HUES48 (cell line): ENCODE results near the gene DIO3.
"Not testable (repeated sequence)": the region's sequence is repeated elsewhere in the genome, so short reads cannot be mapped to it uniquely, and the experiment has no call there.

Experiments
- H3K27ac ChIP-seq: one replicate; pipeline ENCODE4 v1.7.0; 2013; ENCODE audit warnings: low read depth, low read length, inconsistent platforms
- H3K27me3 ChIP-seq: 2 replicates; pipeline ENCODE4 v1.6.1; 2013; ENCODE audit warnings: mild to moderate bottlenecking, low read length; ENCODE audit not compliant: control insufficient read depth, insufficient read depth
- H3K36me3 ChIP-seq: 2 replicates; pipeline ENCODE4 v1.6.1; 2013; ENCODE audit warnings: low read length; ENCODE audit not compliant: control insufficient read depth, insufficient read depth
- H3K4me1 ChIP-seq: 2 replicates; pipeline ENCODE4 v1.6.1; 2013; ENCODE audit warnings: mild to moderate bottlenecking, low read length; ENCODE audit not compliant: control insufficient read depth, insufficient read depth
- H3K4me3 ChIP-seq: 2 replicates; pipeline ENCODE4 v1.5.1; 2013; ENCODE audit warnings: mild to moderate bottlenecking, low read depth, low read length
- H3K9ac ChIP-seq: 2 replicates; pipeline ENCODE4 v1.6.1; 2013; ENCODE audit warnings: mild to moderate bottlenecking, low read depth, low read length, moderate library complexity
- H3K9me3 ChIP-seq: 2 replicates; pipeline ENCODE4 v1.6.1; 2013; ENCODE audit warnings: low read length; ENCODE audit not compliant: control insufficient read depth, insufficient read depth

The DIO3 gene

GRCh38 chr14:101552786-101553231 is 8.5 kb upstream of the DIO3 start:
- no peak overlapping the region for H3K4me3 ChIP-seq
- H3K27ac ChIP-seq, result no peak overlapping the region
- H3K4me1 ChIP-seq, result no peaks in the 10 kb centered on the region
- H3K27me3 ChIP-seq, result peaks cover 30% of the 10 kb centered on the region
- H3K9me3 ChIP-seq, result no peaks in the 10 kb centered on the region
- H3K9ac ChIP-seq, result no peak overlapping the region
- H3K36me3 ChIP-seq, result no peaks in the 10 kb centered on the region

- Histone ChIP-seq H3K27ac (no peak overlapping the region), H3K4me1 (no peaks in the 10 kb centered on the region), H3K36me3 (no peaks in the 10 kb centered on the region), H3K4me3 (no peak overlapping the region), H3K9ac (no peak overlapping the region), H3K9me3 (no peaks in the 10 kb centered on the region), H3K27me3 (peaks cover 35% of the 10 kb centered on the region)
Observed at GRCh38 chr14:101553393-101553792, 7.9 kb upstream of the DIO3 start.

GRCh38 chr14:101553931-101554330 is 7.4 kb upstream of the DIO3 start:
- Histone ChIP-seq H3K9ac (no peak overlapping the region), H3K27me3 (peaks cover 41% of the 10 kb centered on the region), H3K36me3 (no peaks in the 10 kb centered on the region), H3K27ac (no peak overlapping the region), H3K4me1 (no peaks in the 10 kb centered on the region), H3K4me3 (no peak overlapping the region), H3K9me3 (no peaks in the 10 kb centered on the region)

- no peaks in the 10 kb centered on the region for H3K36me3 ChIP-seq
- no peaks in the 10 kb centered on the region for H3K4me1 ChIP-seq
- no peak overlapping the region for H3K9ac ChIP-seq
- peaks cover 53% of the 10 kb centered on the region for H3K27me3 ChIP-seq
- H3K9me3 ChIP-seq, result no peaks in the 10 kb centered on the region
- H3K27ac ChIP-seq, result no peak overlapping the region
- no peak overlapping the region for H3K4me3 ChIP-seq
Observed at GRCh38 chr14:101554991-101555668, 6.2 kb upstream of the DIO3 start.

GRCh38 chr14:101555669-101556043 is 5.6 kb upstream of the DIO3 start:
- not testable (repeated sequence) for H3K4me3 ChIP-seq, H3K9ac ChIP-seq, H3K9me3 ChIP-seq, H3K4me1 ChIP-seq, H3K36me3 ChIP-seq, H3K27ac ChIP-seq
- H3K27me3 ChIP-seq, result peaks cover 57% of the 10 kb centered on the region

GRCh38 chr14:101556131-101556530 is 5.2 kb upstream of the DIO3 start:
- Histone ChIP-seq H3K4me1 (no peaks in the 10 kb centered on the region), H3K9me3 (no peaks in the 10 kb centered on the region), H3K4me3 (no peak overlapping the region), H3K27ac (no peak overlapping the region), H3K27me3 (peaks cover 57% of the 10 kb centered on the region), H3K9ac (no peak overlapping the region), H3K36me3 (no peaks in the 10 kb centered on the region)

GRCh38 chr14:101556566-101557320 is 4.6 kb upstream of the DIO3 start:
- Histone ChIP-seq H3K27ac (no peak overlapping the region), H3K36me3 (no peaks in the 10 kb centered on the region), H3K4me1 (no peaks in the 10 kb centered on the region), H3K27me3 (peaks cover 62% of the 10 kb centered on the region), H3K9ac (no peak overlapping the region), H3K9me3 (peaks cover 4% of the 10 kb centered on the region), H3K4me3 (no peak overlapping the region)

- Histone ChIP-seq H3K36me3 (no peaks in the 10 kb centered on the region), H3K9ac (no peak overlapping the region), H3K4me1 (no peaks in the 10 kb centered on the region), H3K27ac (no peak overlapping the region), H3K27me3 (peaks cover 68% of the 10 kb centered on the region), H3K4me3 (no peak overlapping the region), H3K9me3 (peaks cover 10% of the 10 kb centered on the region)
Observed at GRCh38 chr14:101557321-101557695, 4.0 kb upstream of the DIO3 start.

- Histone ChIP-seq H3K9me3 (peaks cover 12% of the 10 kb centered on the region), H3K4me3 (no peak overlapping the region), H3K36me3 (no peaks in the 10 kb centered on the region), H3K4me1 (0 out of 2 replicates have a peak, but pooled peaks cover 1% of the 10 kb centered on the region), H3K27me3 (peaks cover 76% of the 10 kb centered on the region), H3K27ac (no peak overlapping the region), H3K9ac (no peak overlapping the region)
Observed at GRCh38 chr14:101557811-101558738, 3.2 kb upstream of the DIO3 start.

- Histone ChIP-seq H3K36me3 (no peaks in the 10 kb centered on the region), H3K4me3 (no peak overlapping the region), H3K27me3 (peaks cover 83% of the 10 kb centered on the region), H3K4me1 (0 out of 2 replicates have a peak, but pooled peaks cover 6% of the 10 kb centered on the region), H3K9ac (no peak overlapping the region), H3K9me3 (peaks cover 12% of the 10 kb centered on the region), H3K27ac (no peak overlapping the region)
Observed at GRCh38 chr14:101558739-101559240, 2.5 kb upstream of the DIO3 start.
